H1 (cell line): Measurements from ENCODE around the gene MOB2.

Source experiments
- ATF2 ChIP-seq: IDR thresholded peaks from 2 replicates; pipeline ENCODE4 v1.6.1; 2012; ENCODE audit warnings: low read length, inconsistent platforms
- BRCA1 ChIP-seq: IDR thresholded peaks from 2 replicates; pipeline ENCODE4 v1.6.1; 2012; ENCODE audit warnings: low read depth, low read length, improper control_type of control experiment
- CHD7 ChIP-seq: fragments of 300-600 bp; sonication (generic); IDR thresholded peaks from 2 replicates; pipeline ENCODE4 v1.7.1; 2012; ENCODE audit warnings: low read length, moderate library complexity, mild to moderate bottlenecking, inconsistent platforms; ENCODE audit not compliant: insufficient replicate concordance
- CREB1 ChIP-seq: IDR thresholded peaks from 2 replicates; pipeline ENCODE4 v1.6.1; 2012; ENCODE audit warnings: inconsistent platforms
- CTCF ChIP-seq, 3 experiments: IDR thresholded peaks; 1 replicate in 2 of 3; 2 replicates in 1 of 3; pipeline versions ENCODE4 v1.5.1 to v1.6.1; 2011; ENCODE audit warnings: low read length in 3 of 3, mild to moderate bottlenecking in 3 of 3, inconsistent platforms in 2 of 3, low read depth in 1 of 3, moderate library complexity in 1 of 3; ENCODE audit not compliant: insufficient read depth in 1 of 3; ENCODE audit errors: control extremely low read depth in 1 of 3
- EP300 ChIP-seq, 2 experiments: IDR thresholded peaks; 1 replicate in 1 of 2; 2 replicates in 1 of 2; pipeline ENCODE4 v1.6.1; 2011 to 2012; ENCODE audit warnings: low read depth in 2 of 2, low read length in 2 of 2, mild to moderate bottlenecking in 2 of 2, borderline replicate concordance in 1 of 2, inconsistent platforms in 1 of 2, moderate library complexity in 1 of 2
- MAX ChIP-seq: IDR thresholded peaks from 2 replicates; pipeline ENCODE4 v1.6.1; 2012; ENCODE audit warnings: inconsistent platforms
- POLR2A ChIP-seq, 2 experiments: IDR thresholded peaks; 1 replicate in 1 of 2; 2 replicates in 1 of 2; pipeline ENCODE4 v1.6.1; 2011; ENCODE audit warnings: low read depth in 2 of 2, low read length in 2 of 2, mild to moderate bottlenecking in 2 of 2; ENCODE audit errors: control extremely low read depth in 1 of 2
- RAD21 ChIP-seq, 2 experiments: IDR thresholded peaks in 1 of 2; conservative IDR thresholded peaks in 1 of 2; 2 replicates each; pipeline ENCODE4 v1.6.1; 2011; ENCODE audit warnings: low read depth in 2 of 2, low read length in 2 of 2, improper control_type of control experiment in 1 of 2, inconsistent platforms in 1 of 2, mild to moderate bottlenecking in 1 of 2, moderate library complexity in 1 of 2
- SP1 ChIP-seq: IDR thresholded peaks from 2 replicates; pipeline ENCODE4 v1.6.1; 2011; ENCODE audit warnings: low read depth, low read length
- TAF1 ChIP-seq: IDR thresholded peaks from 2 replicates; pipeline ENCODE4 v1.6.1; 2011; ENCODE audit warnings: mild to moderate bottlenecking, low read depth, low read length

- TF ChIP-seq CTCF (IDR thresholded peaks at IDR 0.05; ENCODE audit: control extremely low read depth in 1 of 3, insufficient read depth in 1 of 3, low read depth in 1 of 3, low read length in 3 of 3), result no peak
- TF ChIP-seq CHD7, result no peak
- TF ChIP-seq CREB1, result no peak
- TF ChIP-seq POLR2A (IDR thresholded peaks at IDR 0.05; ENCODE audit: control extremely low read depth in 1 of 2, low read depth in 2 of 2, low read length in 2 of 2), result no peak
- TF ChIP-seq MAX, result no peak
- no peak for TF ChIP-seq ATF2
- no peak for TF ChIP-seq TAF1
- no peak for TF ChIP-seq EP300 (IDR thresholded peaks at IDR 0.05; ENCODE audit: borderline replicate concordance in 1 of 2, low read depth in 2 of 2, low read length in 2 of 2)
- TF ChIP-seq RAD21 (IDR thresholded peaks at IDR 0.05 in 1 of 2, conservative IDR thresholded peaks at IDR 0.05 in 1 of 2; ENCODE audit: low read depth in 2 of 2, low read length in 2 of 2), result no peak
- TF ChIP-seq BRCA1, result no peak
- TF ChIP-seq SP1, result no peak
Observed at GRCh38 chr11:1486054-1486825, at the start of gene MOB2.
